NCI-H1436 (cell line): ENCODE measurements around the gene CNR1.

Source experiments
- DNase-seq: peaks from one replicate; lab custom pipeline; 2025; lab: John Stamatoyannopoulos, UW

Gene CNR1

DNA sequence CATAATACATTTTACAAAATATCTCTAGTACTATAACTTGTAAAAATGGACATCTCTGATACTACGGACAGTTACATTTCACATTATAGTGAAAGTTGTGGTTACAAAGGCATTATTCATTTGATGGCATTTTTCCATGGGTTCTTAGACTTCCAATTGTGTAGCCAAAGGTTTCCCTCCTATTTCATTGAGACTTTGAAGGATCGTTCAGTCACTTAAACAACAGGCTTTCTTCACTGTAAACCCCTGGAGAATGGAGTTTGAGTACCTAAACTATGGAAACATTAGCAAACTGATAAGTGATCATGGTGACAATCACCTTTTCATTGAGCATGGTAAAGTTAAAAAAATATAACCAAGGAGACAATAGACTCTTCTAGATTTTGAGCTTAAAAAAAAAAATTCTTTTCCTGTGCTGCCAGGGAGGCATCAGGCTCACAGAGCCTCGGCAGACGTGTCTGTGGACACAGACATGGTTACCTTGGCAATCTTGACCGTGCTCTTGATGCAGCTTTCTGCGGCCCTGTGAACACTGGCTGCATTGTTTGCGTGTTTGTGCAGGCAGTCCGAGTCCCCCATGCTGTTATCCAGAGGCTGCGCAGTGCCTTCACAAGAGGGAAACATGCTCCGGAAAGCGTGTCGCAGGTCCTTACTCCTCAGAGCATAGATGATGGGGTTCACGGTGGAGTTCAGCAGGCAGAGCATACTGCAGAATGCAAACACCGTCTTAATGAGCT, 22.6 kb downstream of the CNR1 start:
- DNase-seq = no peak

- no peak for DNase-seq
These were observed 23.9 kb downstream of the CNR1 start for GRCh38 chr6:88142297-88142668.

GRCh38 chr6:88141561-88142296, 24.4 kb downstream of the CNR1 start:
- no peak for DNase-seq

DNA sequence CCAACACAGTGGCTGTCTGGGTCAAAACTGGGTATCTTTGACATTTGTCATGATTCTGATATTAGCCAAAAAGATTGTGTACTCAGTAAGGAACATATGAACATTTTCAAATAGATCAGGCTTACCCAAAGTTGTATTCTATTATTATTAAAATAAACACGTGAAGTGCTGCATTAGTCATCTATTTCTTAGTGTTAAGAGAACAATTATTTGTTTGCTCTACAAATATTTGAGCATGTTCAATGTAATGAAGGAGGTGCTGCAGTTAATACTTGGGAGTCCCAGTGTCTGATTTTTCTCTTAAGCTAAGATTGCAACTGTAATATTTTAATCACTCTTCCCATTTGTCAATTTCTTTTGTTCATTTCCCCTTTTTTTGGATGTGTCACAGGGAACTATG, 28.2 kb downstream of the CNR1 start:
- DNase-seq = no peak

DNA sequence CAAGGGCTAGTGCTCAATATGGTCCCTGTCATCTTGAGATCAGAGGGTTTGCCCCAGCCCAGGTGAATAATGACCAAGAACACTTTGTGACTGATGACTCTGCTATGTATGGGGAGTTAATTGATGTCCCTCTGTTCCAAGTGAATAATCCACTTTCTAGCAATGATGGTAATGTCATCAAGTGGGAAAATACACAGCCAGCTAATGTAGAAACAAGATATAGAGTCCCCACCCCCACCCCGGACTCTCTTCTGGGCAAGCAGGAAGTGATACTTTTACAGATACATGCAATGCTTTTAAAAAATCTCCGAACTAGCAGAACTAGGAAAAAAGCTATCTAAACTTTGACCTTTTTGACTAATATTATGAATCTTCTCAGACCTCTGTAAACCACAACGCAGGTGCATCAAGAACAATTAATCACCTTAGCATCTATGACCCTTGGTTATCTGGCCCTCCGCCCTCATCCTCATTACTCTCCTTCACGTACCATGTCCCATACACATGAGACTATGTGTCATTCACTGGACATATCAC, 30.5 kb downstream of the CNR1 start:
- DNase-seq = no peak

DNA sequence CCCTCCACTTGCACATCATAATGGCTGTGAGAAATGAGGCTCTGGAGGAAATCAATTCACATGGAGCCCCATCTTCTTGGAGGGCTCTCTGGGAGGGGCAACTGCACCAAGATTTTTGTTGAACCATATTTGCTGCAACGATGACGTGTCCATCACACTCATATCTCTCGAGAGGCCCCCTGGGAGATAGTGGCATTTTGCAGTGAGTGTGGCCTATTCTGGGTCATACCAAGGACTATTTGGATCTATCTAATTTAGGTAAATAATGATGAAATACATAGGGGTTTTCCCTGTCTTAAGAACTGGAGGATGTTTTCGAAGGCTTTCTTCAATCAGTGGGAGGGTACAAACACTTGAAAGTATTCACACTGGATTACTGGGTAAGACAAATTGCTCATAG, 31.6 kb downstream of the CNR1 start:
- no peak for DNase-seq

- no peak for DNase-seq
These were observed 32.4 kb downstream of the CNR1 start for GRCh38 chr6:88133718-88134117.

DNA sequence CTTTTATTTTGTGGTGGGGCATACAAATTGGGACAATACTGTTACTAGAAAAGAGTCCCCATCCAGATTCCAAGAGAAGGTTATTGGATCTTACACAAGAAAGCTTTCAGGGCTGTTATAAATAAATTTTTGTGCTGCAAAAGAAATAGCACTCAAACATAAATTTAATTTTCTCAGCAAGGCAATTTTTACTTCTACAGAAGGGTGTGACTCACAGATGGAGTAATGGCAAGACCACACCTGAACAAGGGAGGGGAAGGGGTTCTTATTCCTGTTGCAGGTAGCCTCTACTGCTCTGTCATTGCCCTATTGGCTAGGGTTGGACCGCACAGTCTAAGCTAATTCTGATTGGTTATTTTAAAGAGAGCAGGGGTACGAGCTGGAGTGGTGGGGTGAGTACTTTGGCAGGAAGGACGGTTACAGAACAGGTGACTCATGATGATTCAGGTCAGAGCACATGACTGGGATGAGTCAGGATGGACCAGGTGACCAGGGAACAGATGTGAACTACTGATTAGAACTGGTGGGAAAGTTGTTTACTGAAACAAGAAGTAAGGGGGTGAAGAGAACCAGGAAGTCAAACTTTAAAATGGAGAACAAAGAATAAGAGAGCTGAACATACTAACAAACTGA, 41.1 kb downstream of the CNR1 start:
- no peak for DNase-seq

- no peak for DNase-seq
These were observed 45.5 kb downstream of the CNR1 start for GRCh38 chr6:88120635-88121034.

DNA sequence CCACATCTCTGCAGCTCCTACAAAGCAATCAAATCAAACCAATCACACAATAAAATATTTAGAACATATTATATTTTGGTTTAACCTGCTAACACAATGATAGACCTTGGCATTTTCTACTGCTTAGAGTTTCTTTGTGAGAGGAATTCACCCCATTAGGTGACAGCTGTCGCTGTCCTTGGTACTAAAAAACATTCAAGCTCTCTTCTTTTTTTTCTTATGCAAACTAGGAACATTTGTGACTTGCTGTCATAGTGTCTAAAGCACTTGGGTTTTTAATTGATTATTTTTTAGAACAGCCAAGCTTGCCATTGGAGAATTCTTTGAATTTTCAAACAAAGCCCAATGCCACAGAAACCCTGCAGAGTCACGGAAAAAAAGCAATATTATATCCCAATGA, 46.4 kb downstream of the CNR1 start:
- DNase-seq = no peak

DNA sequence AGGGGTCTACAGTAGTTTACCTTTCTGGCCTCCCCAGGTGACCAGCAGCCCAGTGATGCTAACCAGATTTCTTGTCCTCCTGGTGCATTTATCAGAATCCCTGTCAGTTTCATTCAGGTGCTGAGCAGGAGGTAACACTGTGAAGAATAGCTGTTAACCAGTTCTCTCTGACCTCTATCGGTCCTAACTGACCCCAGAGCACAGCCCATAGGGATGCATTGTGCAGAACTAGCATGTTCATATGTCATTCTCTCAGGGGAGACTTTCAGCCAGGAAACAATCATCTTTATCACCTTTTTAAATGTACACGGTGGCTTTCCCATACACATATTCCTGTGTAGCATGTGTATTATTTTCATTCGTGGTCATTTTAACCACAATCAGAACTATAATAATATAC, 49.9 kb downstream of the CNR1 start:
- DNase-seq = no peak

- no peak for DNase-seq
These were observed 50.8 kb downstream of the CNR1 start for GRCh38 chr6:88115307-88115706.

DNA sequence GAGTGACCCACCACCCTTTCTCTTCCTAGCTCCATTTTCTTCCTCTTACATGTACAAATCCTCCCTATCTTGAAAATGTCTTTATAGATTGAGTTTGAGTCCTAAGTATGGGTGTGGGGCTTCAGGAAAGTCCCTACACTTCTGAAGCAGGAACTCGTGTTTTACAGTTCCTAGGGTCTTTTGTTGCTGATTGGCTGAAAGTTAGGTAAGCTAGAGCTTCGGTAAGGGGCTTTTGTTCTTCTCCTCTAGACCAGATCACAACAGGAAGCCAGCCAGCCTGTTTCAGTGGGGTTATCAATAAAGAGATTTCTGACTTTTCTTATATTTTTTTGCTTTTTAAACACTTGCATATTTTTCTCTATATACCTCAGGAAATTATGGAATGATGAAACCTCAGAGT, 51.3 kb downstream of the CNR1 start:
- no peak for DNase-seq

DNA sequence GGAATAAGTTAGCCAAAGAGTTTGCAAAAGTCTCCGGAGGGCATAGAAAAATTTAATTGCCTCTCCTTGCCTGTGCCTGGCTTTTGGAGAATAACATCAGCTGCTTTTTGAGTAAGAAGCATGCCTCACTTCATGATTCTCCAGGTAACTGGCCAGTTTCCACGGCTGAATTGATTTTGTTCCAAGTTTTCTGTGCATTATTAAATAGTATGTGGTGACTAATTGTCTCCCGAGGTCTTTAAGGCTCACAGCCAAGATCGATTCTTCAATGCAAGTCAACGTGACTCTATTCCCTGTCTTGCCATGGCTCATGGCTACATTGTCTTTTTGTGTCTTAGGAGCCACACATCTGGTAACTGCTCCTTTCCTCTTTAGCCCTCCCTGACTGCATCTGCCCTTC, 54.2 kb downstream of the CNR1 start:
- DNase-seq = no peak

GRCh38 chr6:88107241-88107640, 58.9 kb downstream of the CNR1 start:
- DNase-seq = no peak

- no peak for DNase-seq
These were observed 60.3 kb downstream of the CNR1 start for GRCh38 chr6:88105741-88106340.
